Heart left ventricle (tissue), 16 donors: ENCODE results near the gene CAMKMT. TPM values are rescaled to one million over a fixed set of nuclear protein-coding genes. Genes with fewer than 3 reads are reported as not detected.

Experiments
- ATAC-seq, 4 donors: fragments of 200-7000 bp; cut with Tn5 transposase; one replicate each; pipeline ENCODE4 v1.9.1; 2020 to 2022; ENCODE audit warnings: moderate library complexity in 4 of 4, mild to moderate bottlenecking in 3 of 4, moderate number of reproducible peaks in 1 of 4
- DNase-seq, 5 donors: peaks; one replicate each; pipeline ENCODE4 v3.0.0-alpha.2; 2020
- H3K27ac ChIP-seq, 12 donors: fragments of 200-600 bp; sonication (generic) in 4 of 12; one replicate each; pipeline versions ENCODE4 v1.5.0 to v1.8.0; 2016 to 2022; ENCODE audit warnings: mild to moderate bottlenecking in 2 of 12
- H3K27me3 ChIP-seq, 9 donors: fragments of 200-600 bp; sonication (generic) in 2 of 9; one replicate each; pipeline versions ENCODE4 v1.5.1 to v1.8.0; 2016 to 2022; ENCODE audit warnings: mild to moderate bottlenecking in 3 of 9
- H3K36me3 ChIP-seq, 9 donors: fragments of 200-600 bp; sonication (generic) in 2 of 9; one replicate each; pipeline versions ENCODE4 v1.5.0 to v1.8.0; 2018 to 2022; ENCODE audit warnings: mild to moderate bottlenecking in 2 of 9
- H3K4me1 ChIP-seq, 12 donors: fragments of 200-600 bp; sonication (generic) in 4 of 12; one replicate each; pipeline versions ENCODE4 v1.5.0 to v1.8.0; 2016 to 2022; ENCODE audit warnings: mild to moderate bottlenecking in 3 of 12
- H3K4me3 ChIP-seq, 12 donors: fragments of 200-600 bp; sonication (generic) in 4 of 12; one replicate each; pipeline versions ENCODE4 v1.5.0 to v1.8.0; 2017 to 2022; ENCODE audit warnings: mild to moderate bottlenecking in 9 of 12, moderate library complexity in 4 of 12
- H3K9me3 ChIP-seq, 12 donors: fragments of 200-600 bp; sonication (generic) in 4 of 12; one replicate each; pipeline versions ENCODE4 v1.5.0 to v1.8.0; 2016 to 2022; ENCODE audit warnings: mild to moderate bottlenecking in 1 of 12
- POLR2A ChIP-seq, 2 donors: fragments of 450-650 bp; IDR thresholded peaks; one replicate each; pipeline ENCODE4 v1.6.1; 2017; ENCODE audit warnings: antibody characterized with exemption in 2 of 2, mild to moderate bottlenecking in 2 of 2, moderate library complexity in 2 of 2
- WGBS, 4 donors: extraction: QIAGEN DNeasy Blood & Tissue Kit in 2 of 4; methylation state at CpG; one replicate each; pipeline versions ENCODE4 v1.1.5 to v1.1.7; 2013 to 2018; 5-methylcytosine and 5-hydroxymethylcytosine counted together
- intact Hi-C, 10 donors: fragments of 100-400 bp; cut with DNase I; formaldehyde crosslinking; loops; one replicate each; pipeline versions ENCODE4 v1.11.1 to v1.14.2; 2022
- polyA plus RNA-seq, 2 donors: library from polyadenylated mRNA; stranded (reverse); fragments of 200-250 nt; gene quantifications; one replicate each; pipeline ENCODE4 v1.2.3, GENCODE V29; 2013
- total RNA-seq, 9 donors: library from RNA; depleted of rRNA in 2 of 9; stranded (reverse); fragments of >200 nt in 2 of 9; fragmentation: NEBNext Ultra II Directional in 3 of 9; extraction: Animal tissue kit (Norgen Biotek cat#: 25700) in 3 of 9; gene quantifications; one replicate each; pipeline versions ENCODE4 v1.1.0 to v1.2.4, GENCODE V29; 2016 to 2023
- TF ChIP-seq, protein P1 (sequence below), 12 donors: fragments of 200-600 bp; sonication (generic) in 4 of 12; IDR thresholded peaks; one replicate each; pipeline versions ENCODE4 v1.5.0 to v1.8.0; 2018 to 2022; ENCODE audit warnings: antibody characterized with exemption in 12 of 12, mild to moderate bottlenecking in 5 of 12
- donor health status: ischemic (EF 13 %, LVEDD 7.1; RV severe dilation, severe dysfunction).
- donor health status: healthy with polysubstance abuse.
- donor health status: DM: no; HTN: yes; CAD: no.
- donor health status: DM: no; HTN: no; CAD: no.
- donor health status: ischemic (EF 25% LVEDD 6.9; RV normal size, moderate dysfunction).
- donor health status: ischemic (EF 25% LVEDD 5.7; RV mildly dilated, moderate dysfunction).
- donor health status: healthy.
- donor health status: DM: yes; HTN: yes; CAD: no.
- donor health status: ischemic (EF 35%, LVEDD 5.7; RV mildly dilated, moderate dysfunction).
- donor health status: nonischemic (EF 11% LVEDD 7.7; RV severe dilation, severe dysfunction).
- donor health status: DM: yes; HTN: yes; CAD: no.
- donor health status: PGD.
- donor health status: ischemic (EF 29% LVEDD 5.4; RV normal size, mild dysfunction).
- donor health status: nonischemic (EF 23%, LVEDD 6.1; RV moderate dilation, normal function).

Gene CAMKMT
- total and polyA plus RNA-seq, 11 donors = 2.5 to 10.1 (median 4.4) TPM

- Histone ChIP-seq H3K36me3 (no peaks in the 10 kb centered on the region), H3K4me1 (no peaks in the 10 kb centered on the region), H3K9me3 (no peaks in the 10 kb centered on the region), H3K27me3 (no peaks in the 10 kb centered on the region), H3K27ac (no peak overlapping the region), H3K4me3 (no peak overlapping the region)
- no peak for ATAC-seq
- TF ChIP-seq, protein P1, sequence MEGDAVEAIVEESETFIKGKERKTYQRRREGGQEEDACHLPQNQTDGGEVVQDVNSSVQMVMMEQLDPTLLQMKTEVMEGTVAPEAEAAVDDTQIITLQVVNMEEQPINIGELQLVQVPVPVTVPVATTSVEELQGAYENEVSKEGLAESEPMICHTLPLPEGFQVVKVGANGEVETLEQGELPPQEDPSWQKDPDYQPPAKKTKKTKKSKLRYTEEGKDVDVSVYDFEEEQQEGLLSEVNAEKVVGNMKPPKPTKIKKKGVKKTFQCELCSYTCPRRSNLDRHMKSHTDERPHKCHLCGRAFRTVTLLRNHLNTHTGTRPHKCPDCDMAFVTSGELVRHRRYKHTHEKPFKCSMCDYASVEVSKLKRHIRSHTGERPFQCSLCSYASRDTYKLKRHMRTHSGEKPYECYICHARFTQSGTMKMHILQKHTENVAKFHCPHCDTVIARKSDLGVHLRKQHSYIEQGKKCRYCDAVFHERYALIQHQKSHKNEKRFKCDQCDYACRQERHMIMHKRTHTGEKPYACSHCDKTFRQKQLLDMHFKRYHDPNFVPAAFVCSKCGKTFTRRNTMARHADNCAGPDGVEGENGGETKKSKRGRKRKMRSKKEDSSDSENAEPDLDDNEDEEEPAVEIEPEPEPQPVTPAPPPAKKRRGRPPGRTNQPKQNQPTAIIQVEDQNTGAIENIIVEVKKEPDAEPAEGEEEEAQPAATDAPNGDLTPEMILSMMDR (IDR thresholded peaks at IDR 0.05) = no peak
- no peak for TF ChIP-seq POLR2A (IDR thresholded peaks at IDR 0.05)
- intact Hi-C loops = no loop called here
- no peak for DNase-seq
- WGBS, 4 donors = 81 to 95% (median 92%) methylated on average over 1 of the region's 1 CpG
Measured at GRCh38 chr2:44689516-44689915, 327.8 kb downstream of the CAMKMT start.

GRCh38 chr2:44691174-44691785, 329.5 kb downstream of the CAMKMT start:
- ATAC-seq (no peak), DNase-seq (no peak)
- no peak overlapping the region for H3K4me3 ChIP-seq
- no peak for TF ChIP-seq POLR2A (IDR thresholded peaks at IDR 0.05)
- TF ChIP-seq, protein P1 (IDR thresholded peaks at IDR 0.05) = no peak
- H3K27me3 ChIP-seq = no peaks in the 10 kb centered on the region
- 86 to 88% (median 87%) methylated on average over 10 of the region's 10 CpGs for WGBS, 4 donors
- intact Hi-C loops = no loop called here
- H3K27ac ChIP-seq = no peak overlapping the region
- no peaks in the 10 kb centered on the region for H3K36me3 ChIP-seq
- H3K4me1 ChIP-seq = no peaks in the 10 kb centered on the region
- no peaks in the 10 kb centered on the region for H3K9me3 ChIP-seq

DNA sequence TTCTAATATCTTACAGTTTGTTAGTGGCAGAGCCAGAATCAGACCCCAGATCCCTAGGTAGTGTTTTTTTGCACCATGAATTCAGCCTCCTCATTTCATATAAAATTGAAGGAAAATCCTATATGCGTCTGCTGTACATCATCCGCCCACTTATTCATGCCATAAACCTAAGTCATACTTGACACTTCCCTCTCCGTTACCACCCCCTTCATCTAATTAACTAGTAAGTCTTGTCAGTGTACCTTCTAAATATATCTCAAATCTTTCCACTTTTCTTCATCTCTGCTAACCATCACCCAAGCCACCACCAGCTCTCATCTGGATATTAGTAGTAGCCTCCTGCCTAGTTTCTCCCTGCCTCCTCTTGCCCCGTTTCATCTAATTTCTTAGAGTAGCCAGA, 331.1 kb downstream of the CAMKMT start:
- no peaks in the 10 kb centered on the region for H3K36me3 ChIP-seq
- ATAC-seq (no peak), DNase-seq (no peak)
- H3K9me3 ChIP-seq = no peaks in the 10 kb centered on the region
- TF ChIP-seq POLR2A (IDR thresholded peaks at IDR 0.05) = no peak
- TF ChIP-seq, protein P1 (IDR thresholded peaks at IDR 0.05) = no peak
- no peaks in the 10 kb centered on the region for H3K4me1 ChIP-seq
- WGBS, 4 donors = 94 to 97% (median 95%) methylated on average over 4 of the region's 4 CpGs
- intact Hi-C loops = no loop called here
- H3K27me3 ChIP-seq = no peaks in the 10 kb centered on the region
- no peak overlapping the region for H3K27ac ChIP-seq
- H3K4me3 ChIP-seq = no peak overlapping the region

- Histone ChIP-seq H3K27ac (no peak overlapping the region), H3K4me1 (no peaks in the 10 kb centered on the region), H3K4me3 (no peak overlapping the region), H3K9me3 (peaks cover 0 to 4% (median 0%) of the 10 kb centered on the region in 12 donors), H3K27me3 (no peaks in the 10 kb centered on the region), H3K36me3 (no peaks in the 10 kb centered on the region)
- ATAC-seq (no peak), DNase-seq (no peak)
- no peak for TF ChIP-seq POLR2A (IDR thresholded peaks at IDR 0.05)
- TF ChIP-seq, protein P1 (IDR thresholded peaks at IDR 0.05) = no peak
- intact Hi-C loops = no loop called here
- 87 to 95% (median 90%) methylated on average over 5 of the region's 5 CpGs for WGBS, 4 donors
Measured at GRCh38 chr2:44700824-44701223, 339.1 kb downstream of the CAMKMT start.
